Caki2 (cell line): ENCODE results near the gene DCK. TPM values are rescaled to one million over a fixed set of nuclear protein-coding genes. Genes with fewer than 3 reads are reported as not detected.
A peak's percentile ranks its signal among the peaks of the same experiment; 100 is the strongest.
"Not testable (repeated sequence)": the region's sequence is repeated elsewhere in the genome, so short reads cannot be mapped to it uniquely, and the experiment has no call there.

Source experiments
- DNase-seq: peaks from one replicate; pipeline ENCODE4 v3.0.0-alpha.2; 2015; ENCODE audit warnings: low read depth
- in situ Hi-C: cut with HindIII; loops from 2 replicates; pipeline ENCODE4 v1.10.0; 2016; ENCODE audit warnings: low sequenced_read_pairs, low pct_unique_long_range_greater_than_20kb, mixed read lengths
- total RNA-seq: library from RNA; depleted of rRNA; stranded (reverse); fragments of >200 nt; shearing (Covaris generic); gene quantifications from 2 replicates; pipeline ENCODE4 v1.2.3, GENCODE V29; 2014; ENCODE audit warnings: low replicate concordance

Gene DCK
- total RNA-seq, 1 experiment from 2014 or later, result 25.8 TPM

DNA sequence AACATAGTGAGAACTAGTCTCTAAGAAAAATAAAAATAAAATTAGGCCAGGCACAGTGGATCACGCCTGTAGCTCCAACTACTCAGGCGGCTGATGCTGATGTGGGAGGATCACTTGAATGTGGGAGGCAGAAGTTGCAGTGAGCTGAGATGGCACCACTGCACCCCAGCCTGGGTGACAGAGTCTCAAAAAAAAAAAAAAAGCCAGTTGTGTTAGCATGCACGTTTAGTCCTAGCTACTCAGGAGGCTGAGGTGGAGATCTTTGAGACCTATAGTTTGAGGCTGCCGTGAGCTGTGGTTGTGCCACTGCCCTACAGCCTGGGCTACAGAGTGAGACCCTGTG is 2.5 kb downstream of the DCK start:
- no peak for DNase-seq
- in situ Hi-C loops, result no loop called here

DNA sequence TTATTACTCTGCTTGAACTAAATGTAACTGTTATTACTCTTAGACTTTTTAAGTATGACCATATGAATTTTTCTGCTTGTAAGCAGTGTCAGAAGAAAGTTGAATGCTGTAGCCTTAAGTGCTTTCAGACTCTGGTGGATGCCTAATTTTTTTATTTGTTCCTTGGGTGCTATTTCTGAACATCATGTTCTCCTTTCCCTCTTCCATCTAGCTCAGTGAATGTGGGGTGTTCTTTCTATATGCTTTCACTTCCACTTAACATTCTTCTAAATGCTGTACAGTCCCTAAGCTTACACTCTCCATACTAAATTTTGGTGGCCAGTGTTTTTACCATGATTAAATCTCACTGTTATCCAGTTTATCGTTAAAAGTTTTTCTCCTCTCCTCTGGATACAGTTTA is 3.6 kb downstream of the DCK start:
- DNase-seq, result no peak
- in situ Hi-C loops, result no loop called here

DNA sequence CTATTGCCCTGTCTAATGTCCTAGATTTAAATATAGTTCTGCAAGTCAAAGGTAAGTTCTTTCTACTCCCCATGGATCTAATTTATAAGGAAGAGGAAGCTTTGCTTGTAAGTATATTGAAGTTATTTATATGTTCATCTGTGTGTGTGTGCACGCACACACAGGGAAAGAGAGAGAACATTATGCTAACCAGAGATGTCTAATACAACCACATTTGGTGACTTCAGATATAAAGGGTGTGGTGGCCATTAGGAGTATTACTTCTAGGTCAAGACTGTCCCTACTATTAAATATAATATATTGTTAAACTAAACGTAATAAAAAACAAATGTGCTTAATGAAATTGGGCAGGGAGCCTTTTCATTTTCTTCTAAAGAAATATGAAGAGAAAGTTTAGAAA is 4.1 kb downstream of the DCK start:
- in situ Hi-C loops, result no loop called here
- DNase-seq, result no peak

DNA sequence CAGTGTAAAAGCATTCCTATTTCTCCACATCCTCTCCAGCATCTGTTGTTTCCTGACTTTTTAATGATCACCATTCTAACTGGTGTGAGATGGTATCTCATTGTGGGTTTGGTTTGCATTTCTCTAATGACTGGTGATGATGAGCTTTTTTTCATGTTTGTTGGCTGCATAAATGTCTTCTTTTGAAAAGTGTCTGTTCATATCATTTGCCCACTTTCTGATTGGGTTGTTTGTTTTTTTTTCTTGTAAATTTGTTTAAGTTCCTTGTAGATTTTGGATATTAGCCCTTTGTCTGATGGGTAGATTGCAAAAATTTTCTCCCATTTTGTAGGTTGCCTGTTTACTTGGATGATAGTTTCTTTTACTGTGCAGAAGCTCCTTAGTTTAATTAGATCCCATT is 6.2 kb downstream of the DCK start:
- in situ Hi-C loops, DNase-seq: not testable (repeated sequence)

DNA sequence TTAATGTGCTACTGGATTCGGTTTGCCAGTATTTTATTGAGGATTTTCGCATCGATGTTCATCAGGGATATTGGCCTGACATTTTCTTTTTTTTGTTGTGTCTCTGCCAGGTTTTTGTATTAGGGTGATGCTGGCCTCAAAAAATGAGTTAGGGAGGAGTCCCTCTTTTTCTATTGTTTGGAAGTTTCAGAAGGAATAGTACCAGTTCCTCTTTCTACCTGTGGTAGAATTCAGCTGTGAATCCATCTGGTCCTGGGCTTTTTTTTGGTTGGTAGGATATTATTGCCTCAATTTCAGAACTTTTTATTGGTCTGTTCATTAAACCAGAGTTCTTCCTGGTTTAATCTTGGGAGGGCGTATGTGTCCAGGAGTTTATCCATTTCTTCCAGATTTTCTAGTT is 7.9 kb downstream of the DCK start:
- DNase-seq, in situ Hi-C loops: not testable (repeated sequence)

DNA sequence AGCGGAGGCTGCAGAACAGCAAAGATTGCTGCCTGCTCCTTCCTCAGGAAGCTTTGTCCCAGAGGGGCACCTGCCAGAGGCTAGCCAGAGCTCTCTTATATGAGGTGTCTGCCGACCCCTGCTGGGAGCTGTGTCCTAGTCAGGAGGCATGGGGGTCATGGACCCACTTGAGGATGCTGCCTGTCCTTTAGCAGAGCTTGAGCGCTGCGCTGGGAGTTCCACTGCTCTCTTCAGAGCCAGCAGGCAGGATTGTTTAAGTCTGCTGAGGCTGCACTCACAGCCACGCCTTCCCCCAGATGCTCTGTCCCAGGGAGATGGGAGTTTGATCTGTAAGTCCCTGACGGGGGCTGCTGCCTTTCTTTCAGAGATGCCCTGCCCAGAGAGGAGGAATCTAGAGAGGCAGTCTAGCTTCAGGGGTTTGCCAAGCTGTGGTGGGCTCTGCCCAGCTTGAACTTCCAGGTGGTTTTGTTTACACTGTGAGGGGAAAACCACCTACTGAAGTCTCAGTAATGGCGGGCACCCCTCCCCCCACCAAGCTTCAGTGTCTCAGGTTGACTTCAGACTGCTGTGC is 10.9 kb downstream of the DCK start:
- in situ Hi-C loops, result no loop called here
- no peak for DNase-seq

DNA sequence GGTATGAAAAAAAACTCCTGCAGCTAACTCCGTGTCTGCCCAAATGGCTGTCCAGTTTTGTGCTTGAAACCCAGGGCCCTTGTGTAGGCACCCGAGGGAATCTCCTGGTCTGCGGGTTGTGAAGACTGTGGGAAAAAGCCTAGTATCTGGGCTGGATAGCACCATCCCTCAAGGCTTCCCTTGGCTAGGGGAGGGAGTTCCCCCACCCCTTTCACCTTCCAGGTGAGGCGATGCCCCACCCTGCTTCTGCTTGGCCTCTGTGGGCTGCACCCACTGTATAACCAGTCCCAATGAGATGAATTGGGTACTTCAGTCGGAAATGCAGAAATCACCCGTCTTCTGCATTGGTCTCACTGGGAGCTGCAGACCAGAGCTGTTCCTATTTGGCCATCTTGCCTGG is 11.6 kb downstream of the DCK start:
- DNase-seq, in situ Hi-C loops: not testable (repeated sequence)

DNA sequence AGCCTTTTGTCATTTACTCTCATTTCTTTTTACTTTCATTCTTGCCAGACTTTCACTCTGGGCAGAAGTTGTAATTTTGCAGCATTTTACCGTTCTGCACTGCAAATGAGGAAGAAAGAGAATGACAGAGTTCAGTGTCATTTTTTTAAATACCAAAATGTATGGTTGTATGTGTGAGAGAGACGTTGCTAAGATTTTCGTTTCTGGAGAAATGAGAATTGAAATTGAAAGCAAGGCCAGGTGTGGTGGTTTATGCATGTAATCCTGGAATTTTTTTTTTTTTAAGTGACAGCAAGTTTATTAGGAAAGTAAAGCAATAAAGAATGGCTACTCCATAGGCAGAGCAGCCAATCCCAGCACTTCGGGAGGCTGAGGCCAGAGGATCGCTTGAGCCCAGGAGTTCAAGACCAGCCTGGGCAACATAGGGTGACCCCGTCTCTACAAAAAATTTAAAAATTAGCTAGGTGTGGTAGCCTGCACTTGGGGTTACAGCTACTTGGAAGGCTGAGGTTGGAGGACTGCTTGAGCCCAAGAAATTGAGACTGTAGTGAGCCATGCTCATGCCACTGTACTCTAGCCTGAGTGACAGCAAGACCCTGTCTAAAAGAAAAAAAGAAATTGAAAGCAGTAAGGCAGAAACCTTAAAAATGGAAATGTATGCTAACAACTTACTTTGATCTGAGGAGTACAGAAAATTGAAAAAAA is 12.9 kb downstream of the DCK start:
- no peak for DNase-seq
- in situ Hi-C loops, result no loop called here

DNA sequence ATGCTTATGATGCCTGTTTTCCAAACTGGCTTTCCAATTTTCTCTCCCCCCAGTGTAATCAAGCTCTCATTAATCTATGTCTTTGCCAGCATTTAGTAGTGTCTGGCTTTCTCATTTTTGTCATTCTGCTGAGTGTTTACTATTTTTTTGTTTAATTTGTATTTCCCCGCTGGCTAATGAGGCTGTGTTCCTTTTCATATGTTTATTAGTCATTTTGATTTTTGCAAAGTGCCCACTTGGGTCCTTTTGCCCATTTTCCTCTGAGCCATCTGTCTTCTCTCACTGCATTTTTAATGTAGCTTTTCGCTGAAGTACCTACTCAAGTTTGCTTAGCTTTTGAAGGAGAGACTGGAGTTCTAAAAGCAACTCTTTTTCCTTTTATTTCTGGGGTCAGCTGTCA is 14.7 kb downstream of the DCK start:
- in situ Hi-C loops, result no loop called here
- no peak for DNase-seq

DNA sequence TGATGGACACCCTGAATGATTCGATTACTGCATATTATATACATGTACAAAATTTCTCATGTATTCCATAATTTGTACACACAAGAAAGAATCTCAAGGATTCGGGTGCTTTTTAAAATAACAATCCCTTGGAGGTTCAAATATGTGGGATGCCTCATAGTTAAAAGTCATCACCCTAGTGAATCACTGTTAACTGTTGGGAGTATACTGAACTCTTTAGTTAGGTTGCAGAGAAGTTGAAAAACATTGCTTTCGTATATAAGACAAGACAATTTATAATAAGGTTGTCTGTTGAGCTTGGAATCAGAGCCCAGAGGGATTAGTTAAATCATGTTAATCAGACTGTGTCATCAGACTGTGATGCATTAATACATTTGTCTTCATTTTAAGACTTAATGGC is 15.6 kb downstream of the DCK start:
- in situ Hi-C loops, result no loop called here
- DNase-seq, result no peak

DNA sequence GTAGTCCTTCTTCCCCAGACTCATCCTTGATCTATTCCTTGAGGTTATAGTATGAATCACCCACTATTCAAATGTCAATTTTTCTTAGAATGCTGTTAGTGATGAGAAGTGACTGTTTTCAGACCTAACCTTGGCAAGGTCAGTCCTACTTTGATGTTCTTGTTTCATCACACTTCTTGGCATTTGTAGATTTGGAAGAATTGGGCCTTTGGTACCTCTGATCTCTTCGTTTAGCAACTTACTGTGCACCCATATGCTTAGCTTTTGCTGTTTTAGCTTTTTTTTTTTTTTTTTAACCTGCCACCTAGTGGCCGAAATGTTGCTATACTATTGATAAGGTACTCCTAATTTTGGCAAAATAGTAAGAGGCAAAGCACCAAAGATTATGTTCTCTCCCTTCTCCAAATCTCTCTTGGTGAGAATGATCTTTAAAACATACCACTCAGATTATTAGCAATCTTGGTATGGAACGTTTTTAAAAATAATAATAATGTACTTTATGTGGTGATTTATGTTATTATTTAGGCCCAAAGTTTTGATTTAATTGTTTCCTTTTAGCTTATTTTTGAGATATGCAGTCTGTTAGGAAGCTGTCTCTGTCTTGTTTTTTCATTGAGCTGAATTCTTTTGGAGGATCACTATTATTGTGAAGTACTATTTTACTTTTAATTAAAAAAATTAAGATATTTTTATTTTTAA is 16.6 kb downstream of the DCK start:
- in situ Hi-C loops, result no loop called here
- peak; percentile 44 for DNase-seq

DNA sequence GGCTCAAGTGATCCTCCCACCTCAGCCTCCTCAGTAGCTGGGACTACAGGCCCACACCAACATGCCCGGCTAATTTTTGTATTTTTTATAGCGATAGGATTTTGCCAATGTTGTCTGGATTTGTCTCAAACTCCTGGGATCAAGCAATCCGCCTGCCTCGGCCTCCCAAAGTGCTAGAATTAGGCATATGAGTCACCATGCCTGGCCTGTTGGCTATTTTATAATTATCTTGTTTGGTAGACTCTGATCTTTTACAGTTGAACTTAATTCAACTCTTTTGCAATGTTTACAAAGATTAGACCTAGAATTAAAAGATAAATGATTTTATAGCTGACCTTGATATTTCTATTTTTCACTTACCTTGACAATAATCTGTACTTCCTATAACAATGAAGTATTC is 18.0 kb downstream of the DCK start:
- in situ Hi-C loops, result no loop called here
- DNase-seq, result no peak

DNA sequence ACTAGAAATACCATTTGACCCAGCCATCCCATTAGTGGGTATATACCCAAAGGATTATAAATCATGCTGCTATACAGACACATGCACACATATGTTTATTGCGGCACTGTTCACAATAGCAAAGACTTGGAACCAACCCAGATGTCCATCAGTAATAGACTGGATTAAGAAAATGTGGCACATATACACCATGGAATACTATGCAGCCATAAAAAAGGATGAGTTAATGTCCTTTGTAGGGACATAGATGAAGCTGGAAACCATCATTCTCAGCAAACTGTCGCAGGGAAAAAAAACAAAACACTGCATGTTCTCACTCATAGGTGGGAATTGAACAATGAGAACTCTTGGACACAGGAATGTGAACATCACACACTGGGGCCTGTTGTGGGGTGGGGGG is 23.9 kb downstream of the DCK start:
- DNase-seq, in situ Hi-C loops: not testable (repeated sequence)

DNA sequence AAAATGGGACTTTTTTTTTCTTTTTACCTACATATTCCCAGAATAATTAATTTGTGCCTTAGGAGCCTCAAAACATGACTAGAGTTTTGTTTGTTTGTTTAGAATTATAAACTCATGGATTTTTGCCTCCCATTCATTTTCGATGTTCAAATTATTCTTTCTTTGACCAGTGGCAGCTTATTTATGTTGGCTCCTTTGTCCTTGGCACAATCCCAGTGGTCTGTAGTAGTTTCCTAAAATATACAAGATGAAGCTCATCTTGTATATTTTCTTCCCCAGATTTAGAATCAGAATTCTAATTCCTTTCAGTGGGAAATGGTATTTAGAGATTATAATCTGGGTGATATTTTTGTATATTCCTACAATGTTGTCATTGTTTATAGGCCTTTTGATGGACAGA is 27.2 kb downstream of the DCK start:
- DNase-seq, result no peak
- in situ Hi-C loops, result no loop called here

DNA sequence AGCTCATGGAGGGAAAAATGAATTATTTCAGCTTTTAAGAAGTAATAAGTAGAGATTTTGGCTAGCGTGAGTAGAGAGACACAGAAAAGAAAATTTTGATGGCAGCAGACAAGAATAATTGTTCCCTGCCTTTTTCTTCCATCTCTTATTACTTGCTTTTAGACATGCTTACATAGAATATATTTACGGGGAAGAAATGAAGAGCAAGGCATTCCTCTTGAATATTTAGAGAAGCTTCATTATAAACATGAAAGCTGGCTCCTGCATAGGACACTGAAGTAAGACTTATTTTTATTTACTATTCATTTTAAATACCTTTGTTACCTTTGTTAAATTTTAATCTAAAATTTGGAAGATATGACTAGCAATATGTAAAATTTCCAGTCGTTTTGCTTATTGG is 32.2 kb downstream of the DCK start:
- in situ Hi-C loops, result no loop called here
- DNase-seq, result no peak

DNA sequence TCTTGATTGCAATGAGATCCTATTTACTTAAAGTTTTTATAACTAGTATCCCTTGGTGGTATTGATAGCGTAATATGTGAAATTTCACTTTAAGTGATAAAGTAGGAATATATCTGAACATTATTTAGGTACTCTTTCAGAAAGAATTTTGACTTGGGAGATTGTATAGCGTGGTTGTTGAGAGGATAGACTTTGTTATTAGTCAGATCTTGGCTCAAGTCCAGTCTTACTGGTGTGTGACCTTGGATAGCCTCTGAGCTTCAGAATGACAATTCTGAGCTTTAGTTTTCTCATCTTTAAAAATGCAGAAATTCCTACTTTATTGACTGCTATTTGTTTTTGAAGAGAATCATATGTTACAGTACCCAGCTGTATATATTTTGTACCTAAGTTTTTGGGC is 32.6 kb downstream of the DCK start:
- peak; percentile 50 for DNase-seq
- in situ Hi-C loops, result no loop called here

DNA sequence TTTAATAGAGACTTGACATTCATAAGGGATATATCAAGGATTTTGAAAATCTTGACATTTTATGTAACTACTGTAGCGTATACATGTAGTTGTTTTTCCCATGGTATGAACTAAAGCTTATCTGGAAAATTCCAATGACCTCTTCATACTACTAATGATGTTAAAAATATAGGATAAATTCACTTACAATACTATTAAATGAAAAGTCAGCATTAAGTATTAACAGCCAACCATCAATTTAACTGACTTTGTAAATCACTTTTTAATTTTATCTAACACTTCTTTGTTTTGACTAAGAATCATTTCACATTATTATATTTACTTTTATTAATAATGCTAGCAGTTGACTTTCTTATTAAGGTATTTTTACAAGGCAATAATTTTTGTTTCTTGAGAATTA is 34.2 kb downstream of the DCK start:
- in situ Hi-C loops, result no loop called here
- no peak for DNase-seq

DNA sequence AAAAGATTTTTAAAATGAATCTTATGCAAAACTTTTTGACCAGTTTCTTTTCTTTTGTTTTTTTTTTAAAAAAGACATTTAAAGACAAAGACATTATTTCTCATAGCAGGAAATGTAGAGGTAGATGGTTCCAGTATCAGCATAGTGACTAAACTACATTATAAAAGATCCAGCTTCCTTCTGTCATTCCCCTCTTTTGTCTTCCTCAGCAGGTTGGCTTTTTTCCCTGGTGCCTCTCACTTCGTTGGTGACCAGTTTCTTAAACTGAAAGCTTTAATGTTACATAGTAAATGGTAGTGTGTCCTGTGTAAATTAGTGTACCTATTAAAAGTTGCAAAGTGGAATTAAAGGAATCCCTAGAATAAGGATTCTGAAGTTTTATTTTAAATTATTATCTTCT is 36.1 kb downstream of the DCK start:
- in situ Hi-C loops, result no loop called here
- DNase-seq, result no peak

DNA sequence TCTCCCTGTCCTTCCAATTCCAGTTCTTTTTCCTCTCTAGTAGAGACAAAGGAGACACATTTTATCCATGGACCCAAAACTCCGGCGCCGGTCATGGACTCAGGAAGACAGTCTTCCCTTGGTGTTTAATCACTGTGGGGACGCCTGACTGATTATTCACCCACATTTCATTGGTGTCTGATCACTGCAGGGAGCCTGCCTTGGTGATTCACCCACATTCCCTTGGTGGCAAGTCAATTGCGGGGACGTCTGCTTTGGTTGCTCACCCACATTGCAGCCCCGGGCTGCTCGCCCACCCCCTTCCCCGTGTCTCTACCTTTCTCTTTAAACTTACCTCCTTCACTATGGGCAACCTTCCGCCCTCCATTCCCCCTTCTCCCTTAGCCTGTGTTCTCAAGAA is 38.7 kb downstream of the DCK start:
- DNase-seq, in situ Hi-C loops: not testable (repeated sequence)

DNA sequence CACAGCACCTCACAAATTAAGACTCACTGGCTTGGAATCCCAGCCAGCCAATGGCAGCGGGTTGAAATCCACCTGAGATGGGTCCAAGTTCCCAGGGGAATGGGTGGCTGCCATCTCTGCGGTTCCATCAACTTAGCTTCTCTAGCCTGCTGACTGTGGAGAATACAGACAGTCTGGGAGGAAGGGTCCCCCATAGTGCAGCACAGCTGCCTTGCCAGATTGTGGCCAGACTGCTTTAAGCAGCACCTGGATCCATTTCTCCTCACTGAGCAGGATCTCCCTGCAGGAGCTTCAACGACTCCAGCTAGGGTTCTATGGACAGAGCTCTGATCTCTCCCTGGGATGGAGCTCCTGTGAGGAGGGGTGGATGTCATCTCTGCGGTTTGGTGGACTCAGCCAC is 51.8 kb downstream of the DCK start:
- in situ Hi-C loops, result no loop called here
- DNase-seq, result no peak
